Activated naive CD8-positive, alpha-beta T cell treated with anti-CD3 and anti-CD28 coated beads, Interleukin-2, amount 10 ng/mL, durations not matched to agents 7 days and 5 days (primary cell): ENCODE data around the gene UBE2Q2. TPM values are rescaled to one million over a fixed set of nuclear protein-coding genes. Genes with fewer than 3 reads are reported as not detected.
A peak's percentile ranks its signal among the peaks of the same experiment; 100 is the strongest.

ENCODE experiments used
- ATAC-seq: fragments of 150-1000 bp; cut with Tn5 transposase; one replicate; pipeline ENCODE4 v1.10.0; 2021; ENCODE audit warnings: low read depth, moderate library complexity
- POLR2A ChIA-PET: fragments of 350-600 bp; sonication (Branson Sonifier 250); formaldehyde crosslinking; loops from one replicate; lab custom pipeline; 2021; ENCODE audit warnings: antibody characterized with exemption; lab: Charles Lee
- DNase-seq: peaks from one replicate; pipeline ENCODE4 v3.0.0; 2021
- H3K27ac Mint-ChIP-seq: one replicate; pipeline ENCODE4 v1.8.0; 2022; ENCODE audit warnings: mild to moderate bottlenecking, mixed read lengths
- H3K27me3 Mint-ChIP-seq: one replicate; pipeline ENCODE4 v1.8.0; 2022; ENCODE audit warnings: mild to moderate bottlenecking, moderate library complexity, mixed read lengths
- H3K36me3 Mint-ChIP-seq: one replicate; pipeline ENCODE4 v1.8.0; 2021; ENCODE audit warnings: mild to moderate bottlenecking, mixed read lengths
- H3K4me1 Mint-ChIP-seq: one replicate; pipeline ENCODE4 v1.8.0; 2021; ENCODE audit warnings: mixed read lengths
- H3K4me3 Mint-ChIP-seq: one replicate; pipeline ENCODE4 v1.8.0; 2022; ENCODE audit warnings: mild to moderate bottlenecking, moderate library complexity, mixed read lengths
- H3K9me3 Mint-ChIP-seq: one replicate; pipeline ENCODE4 v1.8.0; 2021; ENCODE audit warnings: mixed read lengths
- total RNA-seq, 2 experiments: library from RNA; stranded (reverse); gene quantifications; one replicate each; pipeline ENCODE4 v1.2.3, GENCODE V29; 2021

UBE2Q2 gene
- total RNA-seq, 2 experiments from 2014 or later = 27.5 to 29.7 TPM

GRCh38 chr15:75814794-75815193, 28.5 kb upstream of the UBE2Q2 start:
- Mint-ChIP-seq H3K27me3 (no peaks in the 10 kb centered on the region), H3K4me1 (peaks cover 11% of the 10 kb centered on the region), H3K27ac (no peak overlapping the region), H3K4me3 (no peak overlapping the region), H3K9me3 (peaks cover 2% of the 10 kb centered on the region), H3K36me3 (no peaks in the 10 kb centered on the region)
- POLR2A ChIA-PET = no interaction called here
- DNase-seq (no peak), ATAC-seq (no peak)

DNA sequence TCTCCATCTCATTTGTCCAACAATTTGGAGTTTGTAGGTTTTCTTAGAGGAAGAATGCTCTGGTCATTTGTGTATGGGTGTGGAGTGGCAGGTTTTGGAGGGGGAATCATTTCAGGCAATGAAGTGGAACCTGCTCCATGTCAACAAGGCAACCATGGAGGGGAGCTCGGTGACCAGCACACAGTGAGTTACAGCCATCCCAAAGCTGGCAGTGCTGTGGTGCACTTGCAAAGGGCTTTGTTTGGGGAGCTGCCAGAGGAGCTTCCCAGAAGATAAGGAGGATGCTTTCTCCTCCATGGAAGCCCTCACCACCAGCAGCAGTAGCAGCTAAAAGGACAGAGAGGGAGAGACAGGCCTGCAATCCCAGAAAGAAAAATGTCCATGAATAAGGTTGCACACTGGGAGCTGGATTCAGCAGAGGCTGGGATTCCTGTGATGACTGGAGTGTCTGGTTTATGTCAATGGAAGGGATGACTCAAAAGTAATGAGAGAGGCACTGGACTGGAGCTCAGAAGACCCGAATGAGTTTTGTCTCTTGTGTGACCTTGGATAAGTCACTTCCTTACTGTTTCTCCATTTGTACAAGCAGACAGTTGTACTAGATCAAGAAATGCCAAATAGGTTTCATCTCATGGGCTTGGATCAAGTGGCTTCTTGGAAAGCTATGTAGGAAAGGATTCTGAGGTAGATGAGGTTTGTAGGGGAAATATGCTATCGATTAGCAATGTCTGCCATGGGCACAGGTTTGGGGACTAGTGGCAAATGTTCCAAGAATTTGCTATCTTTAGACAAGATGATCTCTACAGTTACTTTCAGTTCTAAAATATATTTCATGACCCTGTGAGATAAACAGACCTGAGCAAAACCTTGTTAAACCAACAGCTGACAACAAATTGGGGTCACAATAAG, 27.2 kb upstream of the UBE2Q2 start:
- no peaks in the 10 kb centered on the region for H3K27me3 Mint-ChIP-seq
- no peaks in the 10 kb centered on the region for H3K36me3 Mint-ChIP-seq
- H3K4me3 Mint-ChIP-seq = no peak overlapping the region
- DNase-seq (no peak), ATAC-seq (no peak)
- POLR2A ChIA-PET = interaction anchor here (1.6 kb wide), 1 partner anchor 27 kb away, joined by 6 read pairs; the partner anchor contains the start of gene UBE2Q2
- H3K27ac Mint-ChIP-seq = peak overlapping the region; percentile 56
- peaks cover 2% of the 10 kb centered on the region for H3K9me3 Mint-ChIP-seq
- peaks cover 12% of the 10 kb centered on the region for H3K4me1 Mint-ChIP-seq

GRCh38 chr15:75817138-75817935, 25.9 kb upstream of the UBE2Q2 start:
- Mint-ChIP-seq H3K27me3 (no peaks in the 10 kb centered on the region), H3K4me1 (peaks cover 12% of the 10 kb centered on the region), H3K36me3 (no peaks in the 10 kb centered on the region), H3K4me3 (peak overlapping the region; percentile 65), H3K9me3 (peaks cover 2% of the 10 kb centered on the region), H3K27ac (peak overlapping the region; percentile 74)
- DNase-seq (no peak), ATAC-seq (peak; percentile 87)
- POLR2A ChIA-PET = interaction anchor here (1.6 kb wide), 1 partner anchor 26 kb away, joined by 6 read pairs; the partner anchor contains the start of gene UBE2Q2

DNA sequence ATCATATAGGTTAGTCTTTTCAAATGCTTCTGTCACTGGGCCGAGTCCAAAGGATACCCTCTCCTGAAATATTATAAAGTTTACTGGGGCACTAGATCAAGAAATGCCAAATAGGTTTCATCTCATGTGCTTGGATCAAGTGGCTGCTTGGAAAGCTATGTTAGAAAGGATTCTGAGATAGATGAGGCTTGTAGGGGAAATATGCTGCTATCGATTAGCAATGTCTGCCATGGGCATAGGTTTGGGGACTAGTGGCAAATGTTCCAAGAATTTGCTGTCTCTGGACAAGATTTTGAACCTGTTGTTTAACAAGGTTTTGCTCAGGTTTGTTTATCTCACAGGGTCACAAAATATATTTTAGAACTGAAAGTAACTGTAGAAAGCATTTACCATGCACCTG, 23.0 kb upstream of the UBE2Q2 start:
- POLR2A ChIA-PET = no interaction called here

DNA sequence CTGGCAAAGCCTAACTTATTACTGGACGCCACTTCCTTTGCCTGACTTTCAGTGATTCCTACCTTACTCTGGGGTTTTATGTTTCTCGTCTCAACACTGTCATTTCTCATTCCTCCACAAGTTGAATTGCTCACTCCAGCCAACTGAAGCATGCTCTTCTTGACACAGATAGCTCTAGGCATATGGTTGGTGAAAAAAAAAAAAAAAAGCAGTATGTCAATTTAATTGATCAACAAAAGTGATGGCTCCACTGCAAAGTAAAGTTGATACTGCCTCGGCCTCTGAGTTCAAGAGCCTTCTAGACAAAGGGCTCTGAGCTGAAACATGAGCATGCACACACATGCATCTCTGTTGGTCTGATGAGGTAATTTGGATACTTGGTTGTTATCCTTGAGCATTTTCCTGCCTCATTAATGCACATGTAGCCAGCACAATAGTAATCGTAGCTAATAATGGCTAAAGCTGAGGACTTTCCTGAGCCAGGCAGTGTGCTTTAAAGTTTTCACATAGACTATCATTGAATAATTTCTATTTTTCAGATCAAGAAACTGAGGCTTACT, 21.4 kb upstream of the UBE2Q2 start:
- no peaks in the 10 kb centered on the region for H3K36me3 Mint-ChIP-seq
- no peak for DNase-seq
- POLR2A ChIA-PET = no interaction called here
- H3K27ac Mint-ChIP-seq = no peak overlapping the region
- H3K9me3 Mint-ChIP-seq = no peaks in the 10 kb centered on the region
- H3K27me3 Mint-ChIP-seq = peaks cover 10% of the 10 kb centered on the region
- H3K4me1 Mint-ChIP-seq = peaks cover 7% of the 10 kb centered on the region
- no peak overlapping the region for H3K4me3 Mint-ChIP-seq
- ATAC-seq = no peak

More for the DNA sequence above, 23.0 kb upstream of the UBE2Q2 start:
- Mint-ChIP-seq H3K27me3 (peaks cover 9% of the 10 kb centered on the region), H3K4me1 (peaks cover 12% of the 10 kb centered on the region), H3K4me3 (no peak overlapping the region), H3K36me3 (no peaks in the 10 kb centered on the region), H3K9me3 (peaks cover 2% of the 10 kb centered on the region), H3K27ac (no peak overlapping the region)
- DNase-seq = no peak
- ATAC-seq = no peak

GRCh38 chr15:75822685-75823278, 20.5 kb upstream of the UBE2Q2 start:
- Mint-ChIP-seq H3K4me3 (no peak overlapping the region), H3K27me3 (peaks cover 12% of the 10 kb centered on the region), H3K27ac (no peak overlapping the region), H3K4me1 (peaks cover 4% of the 10 kb centered on the region), H3K9me3 (no peaks in the 10 kb centered on the region), H3K36me3 (no peaks in the 10 kb centered on the region)
- POLR2A ChIA-PET = interaction anchor here (1.1 kb wide), 1 partner anchor 21 kb away, joined by 3 read pairs; the partner anchor contains the start of gene UBE2Q2
- DNase-seq (no peak), ATAC-seq (no peak)

DNA sequence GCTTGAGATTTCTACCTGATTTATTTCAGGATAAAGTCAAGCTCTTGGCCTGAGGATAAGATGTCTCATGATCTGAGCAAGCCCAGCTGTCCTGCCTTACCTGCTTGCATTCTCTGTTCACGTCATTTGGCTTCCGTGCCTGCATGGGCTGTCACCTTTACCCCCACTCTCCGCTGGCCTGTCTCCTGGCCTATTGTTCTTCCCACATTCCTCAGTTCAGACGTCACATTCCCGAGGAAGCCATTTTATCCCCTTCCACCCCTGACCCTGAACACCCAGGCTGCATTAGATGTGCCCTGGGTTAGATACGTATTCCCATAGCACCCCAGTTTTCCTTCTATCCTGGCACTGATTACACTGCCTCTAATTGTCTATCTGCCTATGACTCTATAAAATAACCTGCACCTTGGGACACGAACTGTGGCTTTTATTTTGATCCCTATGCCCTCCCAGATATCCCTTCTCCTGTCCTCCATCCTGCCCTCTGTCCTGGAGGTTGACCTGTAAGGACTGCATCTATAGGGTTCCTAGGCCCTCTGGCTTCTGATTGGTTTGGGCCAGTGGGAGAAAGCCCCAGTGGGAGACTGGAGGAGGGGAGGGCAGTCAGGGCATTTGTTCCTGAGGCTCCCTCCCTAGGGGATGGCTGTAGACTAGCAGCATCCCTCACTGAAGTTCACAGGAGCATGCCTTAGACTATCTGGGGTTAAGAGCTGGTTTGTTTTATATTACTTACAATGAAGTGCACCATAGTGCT, 19.2 kb upstream of the UBE2Q2 start:
- H3K27ac Mint-ChIP-seq = no peak overlapping the region
- H3K36me3 Mint-ChIP-seq = no peaks in the 10 kb centered on the region
- no peak overlapping the region for H3K4me3 Mint-ChIP-seq
- peaks cover 12% of the 10 kb centered on the region for H3K4me1 Mint-ChIP-seq
- POLR2A ChIA-PET = interaction anchor here (1.1 kb wide), 1 partner anchor 19 kb away, joined by 3 read pairs; the partner anchor contains the start of gene UBE2Q2
- peaks cover 12% of the 10 kb centered on the region for H3K27me3 Mint-ChIP-seq
- no peak for ATAC-seq
- no peaks in the 10 kb centered on the region for H3K9me3 Mint-ChIP-seq
- no peak for DNase-seq

GRCh38 chr15:75827691-75828090, 15.6 kb upstream of the UBE2Q2 start:
- peaks cover 1% of the 10 kb centered on the region for H3K36me3 Mint-ChIP-seq
- no peaks in the 10 kb centered on the region for H3K9me3 Mint-ChIP-seq
- no peak overlapping the region for H3K27ac Mint-ChIP-seq
- ATAC-seq (no peak), DNase-seq (no peak)
- peaks cover 12% of the 10 kb centered on the region for H3K27me3 Mint-ChIP-seq
- POLR2A ChIA-PET = interaction anchor here (1.2 kb wide), 1 partner anchor 15 kb away, joined by 5 read pairs; the partner anchor contains the start of gene UBE2Q2
- no peak overlapping the region for H3K4me3 Mint-ChIP-seq
- peaks cover 20% of the 10 kb centered on the region for H3K4me1 Mint-ChIP-seq

- POLR2A ChIA-PET = no interaction called here
- ATAC-seq (no peak), DNase-seq (no peak)
- Mint-ChIP-seq H3K4me3 (no peak overlapping the region), H3K9me3 (no peaks in the 10 kb centered on the region), H3K27me3 (peaks cover 12% of the 10 kb centered on the region), H3K27ac (no peak overlapping the region), H3K36me3 (peaks cover 1% of the 10 kb centered on the region), H3K4me1 (peaks cover 20% of the 10 kb centered on the region)
Measured at GRCh38 chr15:75828429-75828828, 14.8 kb upstream of the UBE2Q2 start.

- no peak for DNase-seq
- peaks cover 1% of the 10 kb centered on the region for H3K36me3 Mint-ChIP-seq
- no peak for ATAC-seq
- H3K4me1 Mint-ChIP-seq = peaks cover 20% of the 10 kb centered on the region
- no peaks in the 10 kb centered on the region for H3K9me3 Mint-ChIP-seq
- H3K4me3 Mint-ChIP-seq = no peak overlapping the region
- H3K27ac Mint-ChIP-seq = no peak overlapping the region
- peaks cover 2% of the 10 kb centered on the region for H3K27me3 Mint-ChIP-seq
- POLR2A ChIA-PET = interaction anchor here (2.4 kb wide), 1 partner anchor 12 kb away, joined by 13 read pairs; the partner anchor contains the start of gene UBE2Q2
Measured at GRCh38 chr15:75830910-75831805, 12.1 kb upstream of the UBE2Q2 start.

DNA sequence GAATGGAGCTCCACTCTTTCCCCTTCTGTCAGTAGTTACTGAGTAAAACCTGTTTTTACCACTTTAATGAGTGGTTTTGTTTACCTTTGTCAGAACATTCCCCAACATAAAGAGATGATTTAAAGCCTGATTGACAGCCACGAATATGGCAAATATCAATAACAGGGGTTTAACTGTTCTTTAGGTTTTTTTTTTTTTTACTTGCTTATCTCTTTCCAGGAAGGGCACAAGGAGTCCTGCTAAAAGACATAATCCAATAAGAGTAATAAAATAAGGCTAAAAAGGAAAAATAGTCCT, 11.5 kb upstream of the UBE2Q2 start:
- no peak for DNase-seq
- Mint-ChIP-seq H3K4me3 (no peak overlapping the region), H3K27me3 (peaks cover 2% of the 10 kb centered on the region), H3K27ac (no peak overlapping the region), H3K36me3 (peaks cover 1% of the 10 kb centered on the region), H3K9me3 (no peaks in the 10 kb centered on the region), H3K4me1 (peaks cover 20% of the 10 kb centered on the region)
- POLR2A ChIA-PET = interaction anchor here (2.4 kb wide), 1 partner anchor 12 kb away, joined by 13 read pairs; the partner anchor contains the start of gene UBE2Q2
- ATAC-seq = no peak
